Endothelial cell of umbilical vein (primary cell): ENCODE results near the gene MCM9. TPM values are rescaled to one million over a fixed set of nuclear protein-coding genes. Genes with fewer than 3 reads are reported as not detected.

Source experiments
- BruUV-seq: library from RNA; stranded (reverse); fragments of 400-500 nt; replicated peaks from 2 replicates; lab custom pipeline; 2021; lab: Mats Ljungman, UMichigan
- CTCF ChIA-PET: fragments of 300-600, 350-600 bp; sonication (Branson Sonifier 250); formaldehyde crosslinking; loops from one replicate; lab custom pipeline; 2021; ENCODE audit warnings: antibody characterized with exemption, inconsistent platforms; lab: Charles Lee
- POLR2A ChIA-PET: fragments of 300-600, 350-600 bp; sonication (Branson Sonifier 250); formaldehyde crosslinking; loops from one replicate; lab custom pipeline; 2021; ENCODE audit warnings: antibody characterized with exemption, inconsistent platforms; lab: Charles Lee
- DNase-seq: peaks from one replicate; pipeline ENCODE4 v3.0.0-alpha.2; 2011; ENCODE audit warnings: low read depth, low spot score
- FAIRE-seq: peaks from 2 replicates; lab custom pipeline; 2011; peaks lifted over from hg19 to GRCh38; lab: Jason Lieb, UNC
- H2AFZ ChIP-seq: 2 replicates; pipeline ENCODE4 v1.6.0; 2012; ENCODE audit warnings: low read depth, low read length, control low read depth, inconsistent platforms
- H3K27ac ChIP-seq: 2 replicates; pipeline ENCODE4 v1.5.1; 2011; ENCODE audit warnings: low read depth, mild to moderate bottlenecking, control low read depth, low read length, moderate library complexity; ENCODE audit not compliant: insufficient read depth
- H3K27me3 ChIP-seq, 2 experiments: 2 replicates each; pipeline versions ENCODE4 v1.6.0 to v1.6.1; 2011; ENCODE audit warnings: low read length in 2 of 2, mixed read lengths in 1 of 2; ENCODE audit not compliant: control insufficient read depth in 2 of 2, insufficient read depth in 2 of 2
- H3K36me3 ChIP-seq, 2 experiments: 2 replicates in 1 of 2; 3 replicates in 1 of 2; pipeline ENCODE4 v1.5.1; 2011; ENCODE audit warnings: low read length in 2 of 2, mild to moderate bottlenecking in 1 of 2, moderate library complexity in 1 of 2; ENCODE audit not compliant: control insufficient read depth in 2 of 2, insufficient read depth in 2 of 2; ENCODE audit errors: extremely low read depth in 1 of 2
- H3K4me1 ChIP-seq: 3 replicates; pipeline ENCODE4 v1.5.1; 2011; ENCODE audit warnings: mild to moderate bottlenecking, low read length; ENCODE audit not compliant: control insufficient read depth, insufficient read depth; ENCODE audit errors: extremely low read depth
- H3K4me2 ChIP-seq: 2 replicates; pipeline ENCODE4 v1.6.1; 2011; ENCODE audit warnings: low read length, control low read depth, mixed read lengths; ENCODE audit not compliant: insufficient read depth
- H3K4me3 ChIP-seq, 3 experiments: fragments of 200-600 bp in 1 of 3; sonication (generic), shearing (Covaris generic) in 1 of 3; replicated peaks in 1 of 3; 2 replicates each; pipeline ENCODE4 v1.5.1; 2011 to 2016; ENCODE audit warnings: control low read depth in 3 of 3, low read length in 3 of 3, mild to moderate bottlenecking in 2 of 3, inconsistent platforms in 1 of 3, low read depth in 1 of 3, moderate library complexity in 1 of 3; ENCODE audit not compliant: insufficient read depth in 1 of 3
- H3K79me2 ChIP-seq: 2 replicates; pipeline ENCODE4 v1.6.0; 2012; ENCODE audit warnings: low read length, inconsistent platforms; ENCODE audit not compliant: control insufficient read depth, insufficient read depth
- H3K9ac ChIP-seq: replicated peaks from 2 replicates; pipeline ENCODE3; 2011; ENCODE audit warnings: low read length, control low read depth; ENCODE audit not compliant: insufficient read depth; ENCODE audit errors: extremely low read depth
- H3K9me1 ChIP-seq: replicated peaks from 3 replicates; pipeline ENCODE4 v1.6.0; 2011; ENCODE audit warnings: mild to moderate bottlenecking, low read length; ENCODE audit not compliant: control insufficient read depth, insufficient read depth; ENCODE audit errors: extremely low read depth
- H3K9me3 ChIP-seq: replicated peaks from 2 replicates; pipeline ENCODE4 v1.5.1; 2012; ENCODE audit warnings: low read length, inconsistent platforms; ENCODE audit not compliant: control insufficient read depth, insufficient read depth
- H4K20me1 ChIP-seq: replicated peaks from 2 replicates; pipeline ENCODE3; 2011; ENCODE audit warnings: mild to moderate bottlenecking, low read length; ENCODE audit not compliant: control insufficient read depth, insufficient read depth; ENCODE audit errors: extremely low read depth
- CTCF ChIP-seq, 2 donors: IDR thresholded peaks; 1 replicate in 1 of 2; 2 replicates in 1 of 2; pipeline ENCODE4 v1.5.1; 2011; ENCODE audit warnings: low read length in 2 of 2, mild to moderate bottlenecking in 2 of 2, moderate library complexity in 2 of 2, control low read depth in 1 of 2, inconsistent platforms in 1 of 2, low read depth in 1 of 2; ENCODE audit not compliant: insufficient read depth in 1 of 2; ENCODE audit errors: extremely low read depth in 1 of 2
- EZH2 ChIP-seq: IDR thresholded peaks from 2 replicates; pipeline ENCODE4 v1.6.1; 2012; ENCODE audit warnings: borderline replicate concordance, low read depth, mild to moderate bottlenecking, moderate library complexity, low read length, inconsistent platforms; ENCODE audit not compliant: severe bottlenecking
- GATA2 ChIP-seq: IDR thresholded peaks from 2 replicates; pipeline ENCODE4 v1.7.0; 2011; ENCODE audit warnings: low read depth, mild to moderate bottlenecking, moderate library complexity, mixed read lengths, low read length; ENCODE audit not compliant: insufficient read length, insufficient read depth
- MAX ChIP-seq: IDR thresholded peaks from 2 replicates; pipeline ENCODE4 v1.6.1; 2011; ENCODE audit not compliant: insufficient read depth, insufficient read length
- MYC ChIP-seq: IDR thresholded peaks from one replicate; pipeline ENCODE4 v1.6.1; 2011; ENCODE audit warnings: mild to moderate bottlenecking, low read depth, low read length
- POLR2AphosphoS5 ChIP-seq: IDR thresholded peaks from 2 replicates; pipeline ENCODE4 v1.6.1; 2012; ENCODE audit warnings: low read depth, mild to moderate bottlenecking, control low read depth, low read length, moderate library complexity; ENCODE audit not compliant: insufficient read depth
- dilution Hi-C: fragments of 300-500 bp; cut with MboI; formaldehyde crosslinking; loops from one replicate; pipeline ENCODE4 v1.15.0; 2019; ENCODE audit warnings: low sequenced_read_pairs; ENCODE audit not compliant: extremely low pct_ligation_motif_present
- intact Hi-C: fragments of 100-400 bp; cut with micrococcal nuclease; formaldehyde crosslinking; loops from one replicate; pipeline ENCODE4 v1.10.0; 2022
- polyA plus RNA-seq, 4 experiments: library from polyadenylated mRNA; depleted of rRNA in 3 of 4; stranded (reverse) in 3 of 4; unstranded in 1 of 4; fragments of >200 nt; gene quantifications; 2 replicates each; pipeline versions ENCODE4 v1.2.1 to v1.2.3, GENCODE V29; 2011 to 2012; ENCODE audit warnings: missing spikeins in 1 of 4
- total RNA-seq: library from RNA; stranded (reverse); gene quantifications from 2 replicates; pipeline ENCODE4 v1.2.3, GENCODE V29; 2021

MCM9 gene
- total and polyA plus RNA-seq, 2 donors (not counting 3 experiments of a cell fraction or from before 2014, with no cell fraction given), result 2.0 to 14.1 TPM

- H3K9me1 ChIP-seq, result no peaks in the 10 kb centered on the region
- no peak for DNase-seq
- TF ChIP-seq POLR2AphosphoS5 (no peak), GATA2 (no peak), MYC (no peak), CTCF (IDR thresholded peaks at IDR 0.05; ENCODE audit: extremely low read depth in 1 of 2, insufficient read depth in 1 of 2, low read depth in 1 of 2, low read length in 2 of 2) (no peak), EZH2 (no peak), MAX (no peak)
- CTCF ChIA-PET, result interaction anchor here (1.5 to 2.7 kb wide), 2 partner anchors 10 to 21 kb away, joined by 4 to 16 read pairs; no protein-coding TSS in a partner anchor
- no peak overlapping the region for H3K4me2 ChIP-seq
- FAIRE-seq, result no peak
- BruUV-seq, result no TSS peak
- H3K9ac ChIP-seq, result no peak overlapping the region
- H4K20me1 ChIP-seq, result no peaks in the 10 kb centered on the region
- H2AFZ ChIP-seq, result no peak overlapping the region
- POLR2A ChIA-PET, result no interaction called here
- intact Hi-C loops, result no loop called here
- H3K27ac ChIP-seq, result no peak overlapping the region
- H3K36me3 ChIP-seq, result no peaks in the 10 kb centered on the region
- dilution Hi-C loops, result no loop called here
- H3K27me3 ChIP-seq, result no peaks in the 10 kb centered on the region
- H3K9me3 ChIP-seq, result no peaks in the 10 kb centered on the region
- peaks cover 7% of the 10 kb centered on the region for H3K4me1 ChIP-seq
- no peak overlapping the region for H3K4me3 ChIP-seq
- H3K79me2 ChIP-seq, result no peaks in the 10 kb centered on the region
These were observed 145.0 kb downstream of the MCM9 start for GRCh38 chr6:118789954-118790353.
